Transverse colon (tissue), 4 donors: Measurements from ENCODE around the gene ATG9A.

Experiments
- CTCF ChIP-seq, 5 experiments: fragments of 200-600 bp in 3 of 5; fragments of 450-650 bp in 2 of 5; sonication (generic) in 3 of 5; IDR thresholded peaks; 1 replicate in 2 of 5; 2 replicates in 3 of 5; pipeline ENCODE4 v1.5.1; 2016 to 2017; ENCODE audit warnings: antibody characterized with exemption in 5 of 5, inconsistent platforms in 3 of 5, mild to moderate bottlenecking in 2 of 5, moderate library complexity in 1 of 5
- EP300 ChIP-seq: sonication (generic); formaldehyde crosslinking; IDR thresholded peaks from one replicate; pipeline ENCODE4 v1.6.1; 2017; ENCODE audit warnings: antibody characterized with exemption, low read depth
- POLR2A ChIP-seq: fragments of 450-650 bp; IDR thresholded peaks from one replicate; pipeline ENCODE4 v1.6.1; 2016; ENCODE audit warnings: antibody characterized with exemption, mild to moderate bottlenecking, moderate library complexity
- POLR2AphosphoS5 ChIP-seq, 3 donors: sonication (generic); formaldehyde crosslinking; IDR thresholded peaks; one replicate each; pipeline ENCODE4 v1.6.1; 2016; ENCODE audit warnings: antibody characterized with exemption in 3 of 3

- TF ChIP-seq CTCF (IDR thresholded peaks at IDR 0.05) (no peak), POLR2A (no peak), POLR2AphosphoS5 (IDR thresholded peaks at IDR 0.05) (no peak), EP300 (no peak)
Measured at GRCh38 chr2:219244789-219245147, 15.3 kb upstream of the ATG9A start.
